NCI-H526 (cell line): ENCODE data around the gene EGFL7.

Experiments used
- DNase-seq, 2 experiments: peaks; one replicate each; lab custom pipeline; 2025; lab: John Stamatoyannopoulos, UW

The EGFL7 gene

GRCh38 chr9:136718345-136719194, 55.9 kb downstream of the EGFL7 start:
- no peak for DNase-seq

- DNase-seq, result no peak
Measured at GRCh38 chr9:136719195-136719880, 56.6 kb downstream of the EGFL7 start.

- DNase-seq, result no peak
Measured at GRCh38 chr9:136720251-136720897, 57.7 kb downstream of the EGFL7 start.

GRCh38 chr9:136720898-136721338, 58.2 kb downstream of the EGFL7 start:
- DNase-seq, result no peak

GRCh38 chr9:136721339-136722092, 58.8 kb downstream of the EGFL7 start:
- DNase-seq, result no peak
